Activated naive CD8-positive, alpha-beta T cell treated with anti-CD3 and anti-CD28 coated beads, Interleukin-2, amount 50 U/mL, for 16 hours (primary cell): ENCODE results near the gene SLC38A7.
A peak's percentile ranks its signal among the peaks of the same experiment; 100 is the strongest.

Experiments used
- DNase-seq: peaks from one replicate; pipeline ENCODE4 v3.0.0-alpha.2; 2020; ENCODE audit warnings: low read depth, low spot score

Gene SLC38A7

DNA sequence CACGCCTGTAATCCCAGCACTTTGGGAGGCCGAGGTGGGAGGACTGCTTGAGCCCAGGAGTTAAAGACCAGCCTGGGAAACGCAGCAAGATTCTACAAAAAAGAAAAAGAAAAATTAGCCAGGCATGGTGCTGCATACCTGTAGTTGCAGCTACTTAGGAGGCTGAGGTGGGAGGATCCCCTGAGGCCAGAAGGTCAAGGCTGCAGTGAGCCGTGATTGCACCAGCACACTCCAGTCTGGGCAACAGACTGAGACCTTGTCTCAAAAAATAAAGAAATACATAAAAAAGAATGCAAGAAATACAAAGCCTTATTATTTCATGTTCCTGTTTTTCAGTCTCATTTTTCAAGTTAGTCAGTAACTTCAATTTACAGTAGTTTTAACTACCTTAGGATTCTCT, 49.1 kb downstream of the SLC38A7 start:
- no peak for DNase-seq

DNA sequence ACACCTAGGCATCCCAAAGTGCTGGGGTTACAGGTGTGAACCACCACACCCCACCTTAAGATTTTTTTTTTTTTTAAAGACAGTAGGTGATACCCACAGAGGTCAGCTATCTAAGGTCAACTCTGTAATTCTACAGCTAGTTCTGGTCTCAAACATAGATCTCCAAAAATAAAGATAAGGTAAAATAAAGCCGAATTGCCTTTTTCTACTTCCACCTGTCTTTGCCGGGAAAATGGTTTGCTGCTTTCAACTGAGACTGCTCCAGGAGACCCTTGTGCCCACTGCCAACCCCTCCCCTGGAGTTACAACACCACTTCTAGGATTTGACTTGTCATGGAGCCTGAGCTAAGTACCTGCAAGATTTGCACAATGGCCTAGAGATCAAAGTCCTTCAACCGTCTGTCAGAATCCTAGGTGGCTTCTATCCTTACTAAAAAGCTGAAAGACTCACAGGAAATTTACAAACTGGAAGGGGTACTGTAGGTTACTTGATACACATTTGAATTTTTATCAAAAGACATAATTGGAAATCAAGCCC, 50.2 kb downstream of the SLC38A7 start:
- no peak for DNase-seq

DNA sequence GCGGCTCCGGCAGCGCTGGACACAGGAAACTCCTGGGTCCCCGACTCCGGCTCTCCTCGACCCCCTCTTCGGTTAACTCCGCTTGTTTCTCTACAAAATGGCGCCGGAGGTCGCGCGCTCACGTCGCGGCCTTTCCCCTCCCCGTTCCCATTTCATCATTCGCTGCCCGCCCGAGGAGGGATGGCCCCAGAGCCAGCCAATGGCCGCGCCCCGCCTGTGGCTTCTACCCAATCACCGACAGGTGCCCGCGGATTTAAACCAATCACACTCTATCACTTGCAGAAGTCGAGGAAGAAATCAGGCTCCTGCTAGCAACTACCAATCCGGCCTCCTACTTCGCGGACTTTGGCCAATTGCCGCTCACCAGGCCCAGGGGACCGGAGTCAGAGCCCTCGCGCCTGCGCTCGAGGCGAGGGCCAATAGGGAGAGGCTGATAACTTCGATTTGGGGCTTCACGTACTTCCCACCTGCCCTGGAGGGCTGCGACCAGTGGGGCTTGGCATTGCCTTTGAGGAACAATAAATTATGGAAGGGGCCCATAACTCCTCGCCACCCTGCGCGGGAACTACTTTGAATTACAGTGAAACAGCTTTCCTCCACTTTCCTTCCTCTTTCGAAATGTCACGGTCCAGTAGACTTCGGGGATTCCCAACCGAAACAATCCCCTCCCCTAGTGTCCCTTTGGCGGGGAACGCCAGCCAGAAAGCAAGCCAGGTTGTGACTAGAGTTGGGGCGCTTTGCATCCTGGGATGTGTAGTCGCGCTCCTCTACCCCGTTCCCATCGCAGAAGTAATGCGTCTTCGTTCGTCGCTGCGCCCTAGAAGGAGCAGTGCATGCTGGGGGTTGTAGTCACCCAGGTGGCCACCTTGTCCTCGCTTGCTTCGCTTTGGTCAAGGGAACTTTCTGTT, 54.6 kb downstream of the SLC38A7 start, which contains the start of gene CNOT1:
TSS of gene CNOT1 (minus strand) at position 94 of the 908 bp plus-strand sequence. CDS start 30,489 bp downstream, outside the sequence.
- DNase-seq: peak; percentile 93

DNA sequence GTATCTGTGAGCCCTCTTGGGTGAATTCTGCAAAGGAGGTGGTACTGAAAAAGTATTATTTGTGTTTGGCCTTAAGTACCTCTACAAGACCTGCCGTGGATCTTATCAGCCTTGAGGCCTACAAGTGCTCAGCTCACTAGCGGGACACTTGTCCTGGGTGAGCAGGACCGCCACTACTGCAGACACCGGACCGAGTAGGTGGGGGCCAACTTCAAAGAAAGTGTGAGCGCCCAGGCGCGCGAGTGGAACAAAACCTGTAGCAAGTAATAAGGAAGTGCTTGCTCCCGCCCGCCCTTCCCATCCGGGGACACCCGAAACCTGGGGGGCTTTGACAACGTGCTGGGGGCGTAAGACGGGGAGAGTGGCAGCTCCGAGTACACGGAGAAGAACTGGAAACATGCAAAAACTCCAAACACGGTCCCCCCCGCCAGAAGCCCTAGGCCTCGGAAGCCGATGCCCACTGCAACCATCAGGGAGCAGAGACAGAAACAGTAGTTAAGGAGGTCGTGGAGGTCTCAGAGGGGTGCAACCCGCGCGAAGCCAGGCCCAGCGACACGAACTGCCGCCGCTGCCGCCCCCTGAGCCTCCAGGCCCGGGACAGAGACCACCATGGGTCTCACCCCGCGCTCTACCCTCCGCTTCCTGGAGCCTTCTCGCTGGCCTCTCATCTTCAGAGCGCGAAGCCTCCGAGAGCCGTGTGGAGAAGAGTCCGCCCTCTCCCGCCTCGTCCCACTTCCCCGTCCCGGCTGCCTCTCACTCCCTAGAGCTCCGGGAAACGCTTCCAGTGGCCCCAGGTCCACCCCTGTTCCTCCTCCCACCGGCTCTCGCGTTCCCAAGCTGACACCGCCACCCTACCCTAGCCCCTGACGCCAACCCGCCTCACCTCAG, 55.5 kb downstream of the SLC38A7 start:
- no peak for DNase-seq

DNA sequence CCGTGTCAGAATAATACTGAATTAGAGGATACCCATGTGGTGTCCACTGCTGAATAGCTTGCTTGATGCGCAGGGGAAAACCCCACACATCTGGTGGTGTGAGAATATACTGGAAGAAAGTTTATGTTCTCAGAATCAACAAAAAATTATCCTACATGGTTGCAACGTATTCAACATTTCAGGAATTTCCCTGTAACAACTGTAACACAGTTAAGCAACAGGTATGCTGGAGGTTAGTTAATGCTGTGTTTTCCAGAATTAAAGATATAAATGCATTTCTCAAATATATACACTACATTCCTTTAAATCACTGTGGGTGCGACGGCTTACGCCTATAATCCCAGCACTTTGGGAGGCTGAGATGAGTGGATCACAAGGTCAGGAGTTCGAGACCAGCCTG, 60.4 kb downstream of the SLC38A7 start:
- DNase-seq: no peak

DNA sequence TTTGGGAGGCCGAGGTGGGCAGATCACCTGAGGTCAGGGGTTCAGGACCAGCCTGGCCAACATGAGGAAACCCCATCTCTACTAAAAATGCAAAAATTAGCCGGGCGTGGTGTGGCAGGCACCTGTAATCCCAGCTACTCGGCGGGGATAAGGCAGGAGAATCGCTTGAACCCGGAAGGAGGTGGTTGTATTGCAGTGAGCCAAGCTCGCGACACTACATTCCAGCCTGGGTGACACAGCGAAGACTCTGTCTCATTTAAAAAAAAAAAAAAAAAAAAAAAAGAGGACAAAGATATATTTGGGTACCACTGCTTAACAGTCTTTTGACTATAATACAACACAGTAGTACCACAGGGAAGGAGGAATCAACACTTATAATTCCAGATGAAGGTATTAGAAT, 64.2 kb downstream of the SLC38A7 start:
- no peak for DNase-seq

DNA sequence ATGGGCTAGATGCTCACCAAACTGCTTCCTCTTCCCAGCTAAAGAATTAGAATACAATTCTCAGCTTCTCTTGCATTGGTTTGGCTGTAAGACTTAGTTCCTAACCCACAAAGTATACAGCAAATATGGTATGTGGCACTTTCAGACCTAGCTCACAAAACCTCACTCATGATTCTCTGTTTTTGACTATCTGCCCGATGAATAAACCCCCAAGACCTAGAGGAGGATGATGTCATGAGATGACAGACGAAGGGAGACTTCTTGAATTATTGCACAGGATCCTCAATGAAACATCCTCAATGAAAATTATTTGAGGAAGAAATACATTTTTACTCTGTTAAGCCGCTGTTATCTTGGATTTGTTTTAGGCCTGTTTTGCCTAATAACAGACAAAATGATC, 69.3 kb downstream of the SLC38A7 start:
- no peak for DNase-seq
